Neural cell (in vitro differentiated cells): ENCODE measurements around the gene SLC17A7. TPM values are rescaled to one million over a fixed set of nuclear protein-coding genes. Genes with fewer than 3 reads are reported as not detected.

Experiments used
- H2AFZ ChIP-seq: fragments of 200-600, 300-800 bp; sonication (generic), shearing (Covaris generic); 2 replicates; pipeline ENCODE4 v1.6.0; 2014; ENCODE audit warnings: low read depth, mild to moderate bottlenecking, antibody characterized with exemption, low read length, moderate library complexity
- H3F3A ChIP-seq: fragments of 200-600 bp; shearing (Covaris generic); 2 replicates; pipeline ENCODE4 v1.6.1; 2016; ENCODE audit warnings: mild to moderate bottlenecking, moderate library complexity, mixed read lengths, antibody characterized with exemption, low read length; ENCODE audit not compliant: insufficient read depth, poor library complexity, severe bottlenecking
- H3K27ac ChIP-seq: fragments of 200-600, 300-800 bp; sonication (generic), shearing (Covaris generic); 2 replicates; pipeline ENCODE4 v1.5.1; 2014; ENCODE audit warnings: mild to moderate bottlenecking, low read length, moderate library complexity
- H3K27me3 ChIP-seq: fragments of 300-800, 200-600 bp; sonication (generic), shearing (Covaris generic); 2 replicates; pipeline ENCODE4 v1.6.0; 2014; ENCODE audit warnings: mild to moderate bottlenecking, low read depth, low read length, moderate library complexity; ENCODE audit not compliant: insufficient read depth
- H3K36me3 ChIP-seq: fragments of 300-800, 200-600 bp; sonication (generic), shearing (Covaris generic); 2 replicates; pipeline ENCODE4 v1.5.1; 2014; ENCODE audit warnings: mild to moderate bottlenecking, antibody characterized with exemption, low read length, moderate library complexity; ENCODE audit not compliant: insufficient read depth
- H3K4me2 ChIP-seq: fragments of 300-800, 200-600 bp; sonication (generic), shearing (Covaris generic); 2 replicates; pipeline ENCODE4 v1.6.0; 2014; ENCODE audit warnings: mild to moderate bottlenecking, low read length
- H3K4me3 ChIP-seq: fragments of 300-800, 200-600 bp; sonication (generic), shearing (Covaris generic); 2 replicates; pipeline ENCODE4 v1.5.1; 2014; ENCODE audit warnings: mild to moderate bottlenecking, low read length, moderate library complexity
- H3K79me2 ChIP-seq: fragments of 200-600 bp; shearing (Covaris generic); replicated peaks from 2 replicates; pipeline ENCODE4 v1.6.0; 2014; ENCODE audit warnings: mild to moderate bottlenecking, low read length, moderate library complexity; ENCODE audit not compliant: insufficient read depth
- H3K9ac ChIP-seq: fragments of 300-800, 200-600 bp; sonication (generic), shearing (Covaris generic); 2 replicates; pipeline ENCODE4 v1.6.1; 2016; ENCODE audit warnings: mild to moderate bottlenecking, low read length, mixed read lengths
- H3K9me2 ChIP-seq: fragments of 200-600 bp; shearing (Covaris generic); 2 replicates; pipeline ENCODE4 v1.6.1; 2016; ENCODE audit warnings: mild to moderate bottlenecking, low read length, mixed read lengths; ENCODE audit not compliant: insufficient read depth
- H3K9me3 ChIP-seq: fragments of 200-600, 300-800 bp; sonication (generic), shearing (Covaris generic); 2 replicates; pipeline ENCODE4 v1.6.1; 2016; ENCODE audit warnings: mild to moderate bottlenecking, mixed run types, low read length, moderate library complexity, mixed read lengths
- H4K20me1 ChIP-seq: fragments of 200-600 bp; shearing (Covaris generic); 2 replicates; pipeline ENCODE4 v1.6.1; 2016; ENCODE audit warnings: mild to moderate bottlenecking, mixed run types; ENCODE audit not compliant: insufficient read depth
- CTCF ChIP-seq: fragments of 450-650 bp; IDR thresholded peaks from 2 replicates; pipeline ENCODE4 v1.5.1; 2014; ENCODE audit warnings: antibody characterized with exemption, mild to moderate bottlenecking, moderate library complexity; ENCODE audit not compliant: poor library complexity, severe bottlenecking
- EP300 ChIP-seq: fragments of 450-650 bp; conservative IDR thresholded peaks from 2 replicates; pipeline ENCODE4 v1.6.1; 2014; ENCODE audit warnings: antibody characterized with exemption, mild to moderate bottlenecking, moderate library complexity; ENCODE audit not compliant: poor library complexity, severe bottlenecking
- EZH2 ChIP-seq: fragments of 200-600, 300-800 bp; shearing (Covaris generic), sonication (generic); IDR thresholded peaks from 2 replicates; pipeline ENCODE4 v1.6.1; 2014; ENCODE audit warnings: antibody characterized with exemption, low read length, borderline replicate concordance, mild to moderate bottlenecking; ENCODE audit not compliant: insufficient read depth, poor library complexity, severe bottlenecking
- MXI1 ChIP-seq: fragments of 450-650 bp; conservative IDR thresholded peaks from 2 replicates; pipeline ENCODE4 v1.6.1; 2014; ENCODE audit warnings: antibody characterized with exemption, mild to moderate bottlenecking; ENCODE audit not compliant: poor library complexity, severe bottlenecking
- POLR2AphosphoS5 ChIP-seq: IDR thresholded peaks from 2 replicates; pipeline ENCODE4 v1.6.1; 2012
- RAD21 ChIP-seq: fragments of 450-650 bp; conservative IDR thresholded peaks from 2 replicates; pipeline ENCODE4 v1.6.1; 2014; ENCODE audit warnings: antibody characterized with exemption, mild to moderate bottlenecking, moderate library complexity
- SMC3 ChIP-seq: fragments of 450-650 bp; conservative IDR thresholded peaks from 2 replicates; pipeline ENCODE4 v1.6.1; 2014; ENCODE audit warnings: antibody characterized with exemption, mild to moderate bottlenecking, moderate library complexity; ENCODE audit not compliant: poor library complexity
- TAF1 ChIP-seq: IDR thresholded peaks from 2 replicates; pipeline ENCODE4 v1.6.1; 2012; ENCODE audit warnings: low read depth
- polyA plus RNA-seq: library from polyadenylated mRNA; depleted of rRNA; stranded (reverse); fragments of >200 nt; gene quantifications from 2 replicates; pipeline ENCODE4 v1.2.3, GENCODE V29; 2014
- TF ChIP-seq, protein P1 (sequence below): IDR thresholded peaks from 2 replicates; pipeline ENCODE4 v1.6.1; 2012; ENCODE audit warnings: borderline replicate concordance

Gene SLC17A7
- polyA plus RNA-seq, 1 donor from 2014 or later, result 0.07 TPM

DNA sequence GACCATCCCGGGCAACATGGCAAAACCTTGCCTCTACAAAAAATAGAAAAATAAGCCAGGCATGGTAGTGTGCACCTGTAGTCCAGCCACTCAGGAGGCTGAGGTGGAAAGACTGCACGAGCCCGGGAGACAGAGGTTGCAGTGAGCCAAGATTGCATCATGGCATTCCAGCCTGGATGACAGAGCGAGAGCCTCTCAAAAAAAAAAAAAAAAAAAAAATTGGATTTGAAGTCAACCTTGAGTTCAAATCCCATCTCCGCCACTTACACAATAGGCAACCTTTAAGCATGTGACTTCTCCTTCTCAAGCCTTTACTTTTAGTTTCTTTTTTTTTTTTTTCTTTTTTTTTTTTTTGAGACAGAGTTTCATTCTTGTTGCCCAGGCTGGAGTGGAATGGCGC is 41.3 kb downstream of the SLC17A7 start:
- Histone ChIP-seq H3K27ac (no peak overlapping the region), H2AFZ (no peak overlapping the region), H3K79me2 (no peaks in the 10 kb centered on the region), H3K36me3 (no peaks in the 10 kb centered on the region), H4K20me1 (no peaks in the 10 kb centered on the region), H3K9ac (no peak overlapping the region), H3F3A (no peaks in the 10 kb centered on the region), H3K4me2 (no peak overlapping the region), H3K9me3 (no peaks in the 10 kb centered on the region), H3K9me2 (no peaks in the 10 kb centered on the region), H3K4me3 (no peak overlapping the region), H3K27me3 (no peaks in the 10 kb centered on the region)
- TF ChIP-seq TAF1 (no peak), SMC3 (no peak), POLR2AphosphoS5 (no peak), CTCF (no peak), MXI1 (no peak), RAD21 (no peak), EP300 (no peak), EZH2 (no peak)
- TF ChIP-seq, protein P1, sequence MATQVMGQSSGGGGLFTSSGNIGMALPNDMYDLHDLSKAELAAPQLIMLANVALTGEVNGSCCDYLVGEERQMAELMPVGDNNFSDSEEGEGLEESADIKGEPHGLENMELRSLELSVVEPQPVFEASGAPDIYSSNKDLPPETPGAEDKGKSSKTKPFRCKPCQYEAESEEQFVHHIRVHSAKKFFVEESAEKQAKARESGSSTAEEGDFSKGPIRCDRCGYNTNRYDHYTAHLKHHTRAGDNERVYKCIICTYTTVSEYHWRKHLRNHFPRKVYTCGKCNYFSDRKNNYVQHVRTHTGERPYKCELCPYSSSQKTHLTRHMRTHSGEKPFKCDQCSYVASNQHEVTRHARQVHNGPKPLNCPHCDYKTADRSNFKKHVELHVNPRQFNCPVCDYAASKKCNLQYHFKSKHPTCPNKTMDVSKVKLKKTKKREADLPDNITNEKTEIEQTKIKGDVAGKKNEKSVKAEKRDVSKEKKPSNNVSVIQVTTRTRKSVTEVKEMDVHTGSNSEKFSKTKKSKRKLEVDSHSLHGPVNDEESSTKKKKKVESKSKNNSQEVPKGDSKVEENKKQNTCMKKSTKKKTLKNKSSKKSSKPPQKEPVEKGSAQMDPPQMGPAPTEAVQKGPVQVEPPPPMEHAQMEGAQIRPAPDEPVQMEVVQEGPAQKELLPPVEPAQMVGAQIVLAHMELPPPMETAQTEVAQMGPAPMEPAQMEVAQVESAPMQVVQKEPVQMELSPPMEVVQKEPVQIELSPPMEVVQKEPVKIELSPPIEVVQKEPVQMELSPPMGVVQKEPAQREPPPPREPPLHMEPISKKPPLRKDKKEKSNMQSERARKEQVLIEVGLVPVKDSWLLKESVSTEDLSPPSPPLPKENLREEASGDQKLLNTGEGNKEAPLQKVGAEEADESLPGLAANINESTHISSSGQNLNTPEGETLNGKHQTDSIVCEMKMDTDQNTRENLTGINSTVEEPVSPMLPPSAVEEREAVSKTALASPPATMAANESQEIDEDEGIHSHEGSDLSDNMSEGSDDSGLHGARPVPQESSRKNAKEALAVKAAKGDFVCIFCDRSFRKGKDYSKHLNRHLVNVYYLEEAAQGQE, result no peak

DNA sequence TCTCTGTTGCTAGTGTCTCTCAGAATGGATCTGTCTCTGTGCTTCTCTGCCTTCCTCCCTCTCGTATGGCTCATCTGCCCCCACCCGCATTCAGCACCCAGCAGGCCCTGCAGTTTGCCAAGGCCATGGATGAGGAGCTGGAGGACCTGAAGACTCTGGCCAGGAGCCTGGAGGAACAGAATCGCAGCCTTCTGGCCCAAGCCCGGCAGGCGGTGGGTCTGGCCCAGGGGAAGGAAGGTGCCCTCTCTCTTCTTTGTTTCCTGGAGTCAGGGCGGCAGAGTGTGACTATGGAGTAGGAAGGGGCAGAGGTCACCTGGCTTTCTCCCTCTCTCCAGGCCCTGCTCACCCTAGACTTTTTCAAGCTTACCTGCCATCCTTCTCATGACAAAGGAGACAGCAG is 42.4 kb downstream of the SLC17A7 start:
- no peak overlapping the region for H3K9ac ChIP-seq
- H3K9me3 ChIP-seq, result no peaks in the 10 kb centered on the region
- no peak overlapping the region for H3K4me2 ChIP-seq
- no peaks in the 10 kb centered on the region for H4K20me1 ChIP-seq
- H3K27me3 ChIP-seq, result no peaks in the 10 kb centered on the region
- H3K4me3 ChIP-seq, result no peak overlapping the region
- no peak overlapping the region for H3K27ac ChIP-seq
- no peaks in the 10 kb centered on the region for H3K36me3 ChIP-seq
- H2AFZ ChIP-seq, result no peak overlapping the region
- H3K79me2 ChIP-seq, result no peaks in the 10 kb centered on the region
- no peaks in the 10 kb centered on the region for H3F3A ChIP-seq
- H3K9me2 ChIP-seq, result no peaks in the 10 kb centered on the region
- TF ChIP-seq TAF1, result no peak
- TF ChIP-seq SMC3, result no peak
- no peak for TF ChIP-seq EP300
- no peak for TF ChIP-seq EZH2
- no peak for TF ChIP-seq RAD21
- no peak for TF ChIP-seq MXI1
- TF ChIP-seq CTCF, result no peak
- TF ChIP-seq, protein P1, result no peak
- TF ChIP-seq POLR2AphosphoS5, result no peak
